LNCAP (cell line): ENCODE data around the gene TOR4A.

Experiments used
- TF ChIP-seq, protein P1 (sequence below): fragments of 450-650 bp; IDR thresholded peaks from 2 replicates; pipeline ENCODE4 v1.5.1; 2017; ENCODE audit warnings: mild to moderate bottlenecking

TOR4A gene

DNA sequence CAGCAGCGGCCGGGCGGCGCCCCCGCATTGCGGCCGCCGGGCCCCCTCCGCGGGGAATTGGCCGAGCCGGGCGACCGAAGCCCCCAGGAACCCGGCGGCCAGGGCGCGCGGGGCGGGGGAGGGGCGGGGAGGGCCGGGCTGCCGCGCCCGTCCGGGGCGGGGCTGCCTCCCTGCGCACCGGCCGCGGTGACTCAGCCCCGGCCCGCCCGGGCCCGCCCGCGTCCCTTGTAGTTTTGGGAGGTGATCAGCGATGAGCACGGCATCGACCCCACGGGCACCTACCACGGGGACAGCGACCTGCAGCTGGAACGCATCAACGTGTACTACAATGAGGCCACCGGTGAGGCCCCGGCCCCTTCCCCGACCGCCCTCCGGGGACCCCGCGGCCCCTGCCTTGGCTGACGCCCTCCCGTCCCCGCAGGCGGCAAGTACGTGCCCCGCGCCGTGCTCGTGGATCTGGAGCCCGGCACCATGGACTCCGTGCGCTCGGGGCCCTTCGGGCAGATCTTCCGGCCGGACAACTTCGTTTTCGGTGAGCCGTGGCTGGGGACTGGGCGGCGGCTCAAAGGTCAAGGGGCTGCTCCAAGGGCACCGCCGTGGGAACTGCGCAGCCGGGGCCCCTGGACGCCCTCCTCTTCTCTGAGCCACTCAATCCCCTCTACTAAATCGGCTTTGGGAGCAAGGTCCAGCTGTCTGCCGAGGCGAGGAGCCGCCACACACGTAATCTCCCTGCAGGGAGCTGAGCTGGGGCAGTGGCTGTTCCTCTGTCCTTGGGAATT is 35.8 kb upstream of the TOR4A start:
- TF ChIP-seq, protein P1, sequence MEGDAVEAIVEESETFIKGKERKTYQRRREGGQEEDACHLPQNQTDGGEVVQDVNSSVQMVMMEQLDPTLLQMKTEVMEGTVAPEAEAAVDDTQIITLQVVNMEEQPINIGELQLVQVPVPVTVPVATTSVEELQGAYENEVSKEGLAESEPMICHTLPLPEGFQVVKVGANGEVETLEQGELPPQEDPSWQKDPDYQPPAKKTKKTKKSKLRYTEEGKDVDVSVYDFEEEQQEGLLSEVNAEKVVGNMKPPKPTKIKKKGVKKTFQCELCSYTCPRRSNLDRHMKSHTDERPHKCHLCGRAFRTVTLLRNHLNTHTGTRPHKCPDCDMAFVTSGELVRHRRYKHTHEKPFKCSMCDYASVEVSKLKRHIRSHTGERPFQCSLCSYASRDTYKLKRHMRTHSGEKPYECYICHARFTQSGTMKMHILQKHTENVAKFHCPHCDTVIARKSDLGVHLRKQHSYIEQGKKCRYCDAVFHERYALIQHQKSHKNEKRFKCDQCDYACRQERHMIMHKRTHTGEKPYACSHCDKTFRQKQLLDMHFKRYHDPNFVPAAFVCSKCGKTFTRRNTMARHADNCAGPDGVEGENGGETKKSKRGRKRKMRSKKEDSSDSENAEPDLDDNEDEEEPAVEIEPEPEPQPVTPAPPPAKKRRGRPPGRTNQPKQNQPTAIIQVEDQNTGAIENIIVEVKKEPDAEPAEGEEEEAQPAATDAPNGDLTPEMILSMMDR, result no peak

GRCh38 chr9:137242269-137243203 is 35.0 kb upstream of the TOR4A start:
- TF ChIP-seq, protein P1, result no peak

DNA sequence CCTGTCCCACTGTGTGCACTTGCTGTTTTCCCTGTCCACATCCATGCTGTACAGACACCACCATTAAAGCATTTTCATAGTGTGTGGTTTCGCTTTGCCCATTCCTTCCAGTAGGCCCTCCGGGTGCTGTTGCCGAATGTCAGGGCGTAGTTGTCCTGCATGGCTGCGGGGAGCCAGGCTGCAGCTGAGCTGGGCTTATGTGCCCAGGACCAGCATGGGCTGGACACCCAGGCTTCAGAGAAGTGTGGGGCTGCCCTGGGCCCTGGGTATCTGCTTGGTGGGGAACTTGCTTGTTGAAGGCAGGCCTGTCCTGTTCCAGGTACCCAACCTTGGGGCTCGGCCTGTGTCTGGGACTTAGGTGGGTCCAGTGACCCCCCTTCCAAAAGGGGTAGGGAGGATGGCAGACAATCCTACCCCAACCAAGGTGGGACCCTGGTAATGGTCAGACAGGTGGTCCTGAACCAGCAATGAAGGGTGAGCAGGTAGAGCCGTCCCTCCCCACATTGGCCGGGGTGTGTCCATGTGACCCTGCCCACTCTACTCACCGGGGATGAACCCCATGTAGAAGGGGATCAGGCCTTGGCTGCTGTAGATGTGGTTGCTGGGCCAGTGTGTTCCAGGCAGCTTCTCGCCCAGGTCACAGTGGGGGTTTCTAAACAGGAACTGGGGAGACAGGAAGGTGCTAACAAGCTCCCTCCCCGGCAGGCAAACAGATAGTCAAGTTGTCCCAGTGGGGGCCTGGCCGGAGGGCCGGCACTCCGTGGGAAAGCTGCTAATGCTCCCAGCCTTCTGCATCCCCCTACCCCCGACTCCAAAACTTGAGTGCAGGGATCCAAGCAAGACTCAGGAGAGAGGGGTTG is 33.7 kb upstream of the TOR4A start:
- TF ChIP-seq, protein P1, result no peak

DNA sequence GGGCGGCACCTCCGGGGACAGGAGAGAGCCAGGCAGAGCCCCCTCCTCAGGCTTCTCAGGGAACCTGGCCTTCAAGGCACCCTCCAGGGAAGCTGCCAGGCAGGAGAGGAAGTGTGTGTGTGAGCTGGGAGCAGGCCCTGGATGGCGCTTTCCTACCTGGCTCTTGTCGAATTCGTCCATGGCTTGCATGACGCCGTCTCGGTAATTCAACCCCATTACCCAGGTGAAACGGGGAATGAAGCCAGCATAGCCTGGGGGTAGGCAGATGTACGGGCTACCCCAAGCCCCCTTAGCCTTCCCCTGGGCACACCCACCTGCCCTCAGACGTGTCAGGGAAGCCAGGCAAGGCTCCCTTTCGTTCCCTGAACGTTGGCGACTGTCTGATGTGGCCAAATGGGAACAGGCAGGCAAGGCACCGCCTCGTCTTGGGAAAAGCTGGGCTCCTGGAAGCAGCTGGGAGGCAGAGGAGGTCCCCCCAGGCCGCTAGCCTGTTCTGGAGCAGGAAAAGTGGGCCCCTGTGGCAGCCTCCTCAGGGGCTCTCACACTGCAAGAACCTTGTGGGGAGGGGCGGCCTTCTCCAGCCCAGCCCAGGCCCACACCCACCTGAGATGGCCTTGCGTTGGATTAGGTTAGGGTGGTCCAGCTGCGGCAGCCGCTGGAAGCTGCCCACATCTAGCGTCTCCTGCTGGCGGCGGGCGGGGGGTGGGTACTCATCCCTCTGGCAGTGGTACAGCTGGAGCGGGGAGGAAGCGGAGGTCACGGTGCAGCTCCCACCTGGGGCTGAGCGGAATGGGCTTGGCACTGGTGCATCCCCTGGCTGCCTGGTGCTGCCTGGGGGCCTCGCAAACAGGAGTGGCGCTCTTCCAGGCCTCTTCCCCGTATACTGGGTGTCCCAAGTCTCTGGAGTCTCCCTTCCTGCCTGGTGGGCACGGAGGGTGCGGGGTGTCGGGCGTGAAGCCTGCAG is 32.8 kb upstream of the TOR4A start:
- TF ChIP-seq, protein P1, result no peak

GRCh38 chr9:137245450-137246421 is 31.8 kb upstream of the TOR4A start:
- TF ChIP-seq, protein P1, result no peak
